CD4-positive, alpha-beta T cell treated with Interleukin-6 at 100 ng/mL for 8 hours (primary cell): ENCODE data around the gene MMRN1.

ENCODE experiments used
- DNase-seq: peaks from one replicate; pipeline ENCODE4 v3.0.0-alpha.2; 2020; ENCODE audit warnings: mixed read lengths, low spot score

The MMRN1 gene

GRCh38 chr4:89914609-89915550 is 20.2 kb downstream of the MMRN1 start:
- no peak for DNase-seq

GRCh38 chr4:89915937-89916336 is 21.3 kb downstream of the MMRN1 start:
- no peak for DNase-seq

GRCh38 chr4:89922848-89923416 is 28.3 kb downstream of the MMRN1 start:
- no peak for DNase-seq

- DNase-seq: no peak
These were observed 34.2 kb downstream of the MMRN1 start for GRCh38 chr4:89928838-89929237.

- peak; percentile 31 for DNase-seq
These were observed 34.9 kb downstream of the MMRN1 start for GRCh38 chr4:89929425-89930159.

GRCh38 chr4:89939546-89939945 is 44.9 kb downstream of the MMRN1 start:
- DNase-seq: no peak

- DNase-seq: no peak
These were observed 45.3 kb downstream of the MMRN1 start for GRCh38 chr4:89939994-89940393.

- no peak for DNase-seq
These were observed 48.2 kb downstream of the MMRN1 start for GRCh38 chr4:89942811-89943210.

GRCh38 chr4:89949782-89950387 is 55.2 kb downstream of the MMRN1 start:
- no peak for DNase-seq

- no peak for DNase-seq
These were observed 57.8 kb downstream of the MMRN1 start for GRCh38 chr4:89952458-89952857.

GRCh38 chr4:89954906-89955695 is 60.4 kb downstream of the MMRN1 start:
- DNase-seq: no peak

GRCh38 chr4:89957046-89957926 is 62.6 kb downstream of the MMRN1 start:
- DNase-seq: no peak

- DNase-seq: no peak
These were observed 87.2 kb downstream of the MMRN1 start for GRCh38 chr4:89981789-89982334.

- no peak for DNase-seq
These were observed 93.6 kb downstream of the MMRN1 start for GRCh38 chr4:89988268-89988667.

GRCh38 chr4:89992744-89993143 is 98.1 kb downstream of the MMRN1 start:
- DNase-seq: no peak

GRCh38 chr4:89994176-89994873 is 99.7 kb downstream of the MMRN1 start:
- no peak for DNase-seq

GRCh38 chr4:89995006-89995405 is 100.4 kb downstream of the MMRN1 start:
- no peak for DNase-seq

GRCh38 chr4:89995814-89996213 is 101.2 kb downstream of the MMRN1 start:
- no peak for DNase-seq

- no peak for DNase-seq
These were observed 102.6 kb downstream of the MMRN1 start for GRCh38 chr4:89997171-89997704.
